ENCODE measurements around the gene NOL6. TPM values are rescaled to one million over a fixed set of nuclear protein-coding genes. Genes with fewer than 3 reads are reported as not detected.
A peak's percentile ranks its signal among the peaks of the same experiment; 100 is the strongest.
"Not testable (repeated sequence)": the region's sequence is repeated elsewhere in the genome, so short reads cannot be mapped to it uniquely, and the experiment has no call there.

The NOL6 gene
- polyA plus RNA-seq, 1 experiment: 34.7 TPM

DNA sequence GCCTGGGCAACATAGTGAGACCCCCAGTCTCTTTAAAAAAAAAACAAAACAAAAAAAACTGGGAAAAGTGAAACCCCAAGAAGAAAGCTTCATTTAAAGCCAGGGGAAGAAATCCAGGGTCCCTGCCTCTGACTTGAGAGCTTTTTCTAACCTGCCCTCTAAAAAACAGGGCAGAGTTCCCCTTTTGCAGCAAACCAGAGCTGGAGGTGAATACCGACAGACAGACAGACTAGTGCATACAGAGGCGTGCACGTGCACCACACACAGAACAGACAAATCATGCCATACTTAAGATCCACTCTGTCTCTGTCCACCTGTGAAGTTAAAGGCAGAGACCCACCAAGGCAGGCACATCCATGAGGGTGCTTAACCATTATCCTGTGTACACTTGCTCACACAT is 14.6 kb downstream of the NOL6 start:
- CTCF ChIA-PET: interaction anchor here (0.9 to 2.3 kb wide), 3 partner anchors 8 to 43 kb away, joined by 3 to 14 read pairs (median 4); no protein-coding TSS in a partner anchor
- no peak for DNase-seq (ENCODE audit: low read depth, low spot score)
- no peaks in the 10 kb centered on the region for H3K9me3 ChIP-seq (ENCODE audit: control insufficient read depth, insufficient read depth, low read length)
- POLR2A ChIA-PET: interaction anchor here (1.4 kb wide), 1 partner anchor 15 kb away, joined by 6 read pairs; the partner anchor contains the start of gene NOL6
- H3K4me3 ChIP-seq (ENCODE audit: low read depth, low read length): no peak overlapping the region
- no peaks in the 10 kb centered on the region for H3K27me3 ChIP-seq (ENCODE audit: control insufficient read depth, insufficient read depth, low read length)
- no peak overlapping the region for H3K27ac ChIP-seq (ENCODE audit: low read depth, low read length)
- TF ChIP-seq, protein P1, sequence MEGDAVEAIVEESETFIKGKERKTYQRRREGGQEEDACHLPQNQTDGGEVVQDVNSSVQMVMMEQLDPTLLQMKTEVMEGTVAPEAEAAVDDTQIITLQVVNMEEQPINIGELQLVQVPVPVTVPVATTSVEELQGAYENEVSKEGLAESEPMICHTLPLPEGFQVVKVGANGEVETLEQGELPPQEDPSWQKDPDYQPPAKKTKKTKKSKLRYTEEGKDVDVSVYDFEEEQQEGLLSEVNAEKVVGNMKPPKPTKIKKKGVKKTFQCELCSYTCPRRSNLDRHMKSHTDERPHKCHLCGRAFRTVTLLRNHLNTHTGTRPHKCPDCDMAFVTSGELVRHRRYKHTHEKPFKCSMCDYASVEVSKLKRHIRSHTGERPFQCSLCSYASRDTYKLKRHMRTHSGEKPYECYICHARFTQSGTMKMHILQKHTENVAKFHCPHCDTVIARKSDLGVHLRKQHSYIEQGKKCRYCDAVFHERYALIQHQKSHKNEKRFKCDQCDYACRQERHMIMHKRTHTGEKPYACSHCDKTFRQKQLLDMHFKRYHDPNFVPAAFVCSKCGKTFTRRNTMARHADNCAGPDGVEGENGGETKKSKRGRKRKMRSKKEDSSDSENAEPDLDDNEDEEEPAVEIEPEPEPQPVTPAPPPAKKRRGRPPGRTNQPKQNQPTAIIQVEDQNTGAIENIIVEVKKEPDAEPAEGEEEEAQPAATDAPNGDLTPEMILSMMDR (IDR thresholded peaks at IDR 0.05; ENCODE audit: low read depth, low read length): no peak

DNA sequence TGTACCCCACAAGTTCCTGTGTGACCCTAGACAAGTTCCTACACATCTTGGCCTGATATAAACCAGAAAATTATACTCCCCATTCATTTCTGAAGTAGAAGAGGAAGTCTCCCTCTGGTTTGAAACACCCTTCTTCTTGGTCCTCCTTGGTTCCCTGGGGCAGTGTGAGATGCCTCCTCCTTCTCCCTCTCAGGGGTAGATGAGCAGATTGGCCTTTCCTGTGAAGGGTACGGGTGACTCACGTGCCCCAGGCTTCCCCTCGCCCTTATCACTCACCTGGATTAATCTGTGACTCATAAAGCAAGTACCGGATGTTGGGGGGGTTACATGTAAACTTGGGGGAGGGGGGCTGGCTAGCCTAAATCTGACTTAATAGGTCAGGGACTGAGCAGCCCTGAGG is 15.3 kb downstream of the NOL6 start:
- Histone ChIP-seq H3K9me3 (ENCODE audit: control insufficient read depth, insufficient read depth, low read length) (no peaks in the 10 kb centered on the region), H3K4me3 (ENCODE audit: low read depth, low read length) (no peak overlapping the region), H3K27me3 (ENCODE audit: control insufficient read depth, insufficient read depth, low read length) (no peaks in the 10 kb centered on the region), H3K27ac (ENCODE audit: low read depth, low read length) (peak overlapping the region; percentile 31)
- ChIA-PET CTCF (interaction anchor here (0.9 to 2.3 kb wide), 3 partner anchors 8 to 43 kb away, joined by 3 to 14 read pairs (median 4); no protein-coding TSS in a partner anchor), POLR2A (interaction anchor here (0.7 to 1.4 kb wide), 2 partner anchors 14 to 15 kb away, joined by 3 to 6 read pairs; partner anchors contain the start of gene NOL6)
- TF ChIP-seq, protein P1 (IDR thresholded peaks at IDR 0.05; ENCODE audit: low read depth, low read length): no peak
- DNase-seq (ENCODE audit: low read depth, low spot score): no peak

DNA sequence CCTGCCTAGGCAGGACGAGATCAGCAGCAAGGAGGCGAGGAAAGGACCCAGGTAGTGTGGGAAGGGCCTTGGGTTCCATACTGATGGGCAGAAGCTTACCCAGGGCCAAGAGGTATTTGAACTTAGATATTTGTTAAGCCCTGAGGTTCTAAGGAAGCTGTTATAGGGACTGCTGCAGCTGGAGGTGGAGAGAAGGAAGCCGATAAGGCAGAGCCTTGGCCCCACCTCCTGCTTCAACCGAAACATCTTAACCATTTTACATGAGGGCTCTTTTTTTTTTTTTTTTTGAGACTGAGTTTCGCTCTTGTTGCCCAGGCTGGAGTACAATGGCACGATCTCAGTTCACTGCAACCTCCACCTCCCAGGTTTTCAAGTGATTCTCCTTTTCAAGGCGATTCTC is 17.8 kb downstream of the NOL6 start:
- Histone ChIP-seq H3K9me3 (ENCODE audit: control insufficient read depth, insufficient read depth, low read length) (no peaks in the 10 kb centered on the region), H3K4me3 (ENCODE audit: low read depth, low read length) (no peak overlapping the region), H3K27ac (ENCODE audit: low read depth, low read length) (no peak overlapping the region), H3K27me3 (ENCODE audit: control insufficient read depth, insufficient read depth, low read length) (no peaks in the 10 kb centered on the region)
- DNase-seq (ENCODE audit: low read depth, low spot score): no peak
- TF ChIP-seq, protein P1 (IDR thresholded peaks at IDR 0.05; ENCODE audit: low read depth, low read length): no peak
- ChIA-PET CTCF (interaction anchor here (0.9 kb wide), 1 partner anchor 9 kb away, joined by 4 read pairs; the partner anchor contains the start of gene AQP3), POLR2A (interaction anchor here (1.1 kb wide), 1 partner anchor 18 kb away, joined by 3 read pairs; the partner anchor contains the start of gene NOL6)

DNA sequence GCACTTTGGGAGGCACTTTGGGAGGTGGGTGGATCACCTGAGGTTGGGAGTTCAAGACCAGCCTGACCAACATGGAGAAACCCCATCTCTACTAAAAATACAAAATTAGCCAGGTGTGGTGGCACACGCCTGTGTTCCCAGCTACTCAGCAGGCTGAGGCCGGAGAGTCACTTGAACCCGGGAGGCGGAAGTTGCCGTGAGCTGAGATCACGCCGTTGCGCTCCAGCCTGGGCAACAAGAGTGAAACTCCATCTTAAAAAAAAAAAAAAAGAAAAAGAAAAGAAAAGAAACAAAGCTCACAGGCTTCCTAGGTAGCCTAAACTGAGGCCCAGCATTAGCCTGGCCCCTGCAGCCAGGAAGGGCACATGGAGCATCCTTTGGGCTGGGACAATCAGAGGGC is 18.3 kb downstream of the NOL6 start:
- not testable (repeated sequence) for H3K9me3 ChIP-seq (ENCODE audit: control insufficient read depth, insufficient read depth, low read length); H3K27me3 ChIP-seq (ENCODE audit: control insufficient read depth, insufficient read depth, low read length); H3K4me3 ChIP-seq (ENCODE audit: low read depth, low read length); H3K27ac ChIP-seq (ENCODE audit: low read depth, low read length); DNase-seq (ENCODE audit: low read depth, low spot score)
- CTCF ChIA-PET: interaction anchor here (0.9 kb wide), 1 partner anchor 8 kb away, joined by 4 read pairs; the partner anchor contains the start of gene AQP3
- POLR2A ChIA-PET: interaction anchor here (0.7 to 1.1 kb wide), 2 partner anchors 9 to 18 kb away, joined by 3 to 5 read pairs; partner anchors contain the start of gene NOL6

DNA sequence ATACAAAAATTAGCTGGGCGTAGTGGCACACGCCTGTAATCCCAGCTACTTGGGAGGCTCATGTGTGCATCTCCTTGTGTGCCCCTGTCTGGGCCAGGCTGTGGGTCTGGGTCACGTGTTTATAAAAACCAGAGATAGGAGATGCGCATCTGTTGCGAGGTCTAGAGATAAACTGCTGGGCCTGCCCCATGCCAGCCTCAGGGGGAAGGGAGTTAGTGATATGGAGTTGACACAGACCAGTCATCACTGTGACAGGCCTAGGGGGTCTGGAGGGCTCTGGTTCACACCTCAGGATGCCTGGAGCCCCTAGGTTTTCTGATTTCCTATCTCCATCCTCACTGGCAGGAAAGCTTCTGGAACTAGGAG is 19.1 kb downstream of the NOL6 start:
- not testable (repeated sequence) for DNase-seq (ENCODE audit: low read depth, low spot score); H3K4me3 ChIP-seq (ENCODE audit: low read depth, low read length); H3K27me3 ChIP-seq (ENCODE audit: control insufficient read depth, insufficient read depth, low read length); H3K9me3 ChIP-seq (ENCODE audit: control insufficient read depth, insufficient read depth, low read length); H3K27ac ChIP-seq (ENCODE audit: low read depth, low read length)
- CTCF ChIA-PET: interaction anchor here (4.1 to 4.8 kb wide), 3 partner anchors 12 to 80 kb away, joined by 43 to 48 read pairs (median 47); no protein-coding TSS in a partner anchor
- POLR2A ChIA-PET: interaction anchor here (1.2 kb wide), 1 partner anchor 8 kb away, joined by 3 read pairs; no protein-coding TSS in a partner anchor

DNA sequence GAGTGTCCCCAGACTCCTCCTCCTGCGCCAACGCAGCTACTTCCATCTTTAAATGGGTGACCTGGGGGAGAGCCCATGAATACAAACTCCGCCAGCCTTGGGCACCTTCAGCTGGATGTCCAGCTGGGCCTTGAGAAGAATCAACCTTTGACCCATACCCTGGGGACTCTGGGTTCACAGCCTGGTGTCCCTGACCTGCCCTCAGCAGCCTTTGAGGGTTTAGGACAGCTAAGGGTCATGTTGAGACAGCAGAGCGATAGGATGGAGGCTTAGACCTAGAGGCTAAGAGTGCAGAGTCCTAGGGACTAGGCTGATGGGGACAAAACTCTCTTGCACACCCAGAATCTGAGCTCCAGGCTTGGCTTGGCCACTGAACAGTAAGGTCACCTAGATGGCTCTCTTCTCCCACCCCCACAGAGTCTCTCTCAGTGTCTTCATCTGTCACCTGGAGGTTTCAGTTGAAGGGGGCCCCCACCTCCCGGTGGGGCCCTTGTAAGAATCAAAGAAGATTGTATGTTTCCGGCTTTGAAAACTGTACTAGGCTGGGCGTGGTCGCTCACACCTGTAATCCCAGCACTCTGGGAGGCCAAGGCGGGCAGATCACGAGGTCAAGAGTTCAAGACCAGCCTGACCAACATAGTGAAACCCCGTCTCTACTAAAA is 19.6 kb downstream of the NOL6 start:
- no peak overlapping the region for H3K4me3 ChIP-seq (ENCODE audit: low read depth, low read length)
- no peaks in the 10 kb centered on the region for H3K9me3 ChIP-seq (ENCODE audit: control insufficient read depth, insufficient read depth, low read length)
- CTCF ChIA-PET: interaction anchor here (1.0 to 4.8 kb wide), 19 partner anchors 8 to 189 kb away, joined by 3 to 48 read pairs (median 8); partner anchors contain the start of genes CHMP5 and NOL6
- no peak for DNase-seq (ENCODE audit: low read depth, low spot score)
- H3K27ac ChIP-seq (ENCODE audit: low read depth, low read length): no peak overlapping the region
- no peaks in the 10 kb centered on the region for H3K27me3 ChIP-seq (ENCODE audit: control insufficient read depth, insufficient read depth, low read length)
- TF ChIP-seq, protein P1 (IDR thresholded peaks at IDR 0.05; ENCODE audit: low read depth, low read length): no peak
- POLR2A ChIA-PET: interaction anchor here (0.6 to 1.3 kb wide), 3 partner anchors 9 to 164 kb away, joined by 3 to 5 read pairs (median 4); partner anchors contain the start of gene NFX1

All from AG04450 (cell line).